SH-SY5Y (cell line): Measurements from ENCODE around the gene STC2.

Experiments used
- GATA2 ChIP-seq: IDR thresholded peaks from 2 replicates; pipeline ENCODE4 v1.6.1; 2011; ENCODE audit warnings: mild to moderate bottlenecking, low read depth, low read length
- GATA3 ChIP-seq: IDR thresholded peaks from 2 replicates; pipeline ENCODE4 v1.6.1; 2011; ENCODE audit warnings: low read depth, mild to moderate bottlenecking, low read length, moderate library complexity

STC2 gene

GRCh38 chr5:173299820-173300219 lies 28.4 kb downstream of the STC2 start:
- no peak for TF ChIP-seq GATA3
- TF ChIP-seq GATA2 = no peak

- TF ChIP-seq GATA2 = no peak
- TF ChIP-seq GATA3 = no peak
Measured at GRCh38 chr5:173298213-173298926, 29.8 kb downstream of the STC2 start.

- TF ChIP-seq GATA2 (no peak), GATA3 (no peak)
Measured at GRCh38 chr5:173297813-173298212, 30.4 kb downstream of the STC2 start.

DNA sequence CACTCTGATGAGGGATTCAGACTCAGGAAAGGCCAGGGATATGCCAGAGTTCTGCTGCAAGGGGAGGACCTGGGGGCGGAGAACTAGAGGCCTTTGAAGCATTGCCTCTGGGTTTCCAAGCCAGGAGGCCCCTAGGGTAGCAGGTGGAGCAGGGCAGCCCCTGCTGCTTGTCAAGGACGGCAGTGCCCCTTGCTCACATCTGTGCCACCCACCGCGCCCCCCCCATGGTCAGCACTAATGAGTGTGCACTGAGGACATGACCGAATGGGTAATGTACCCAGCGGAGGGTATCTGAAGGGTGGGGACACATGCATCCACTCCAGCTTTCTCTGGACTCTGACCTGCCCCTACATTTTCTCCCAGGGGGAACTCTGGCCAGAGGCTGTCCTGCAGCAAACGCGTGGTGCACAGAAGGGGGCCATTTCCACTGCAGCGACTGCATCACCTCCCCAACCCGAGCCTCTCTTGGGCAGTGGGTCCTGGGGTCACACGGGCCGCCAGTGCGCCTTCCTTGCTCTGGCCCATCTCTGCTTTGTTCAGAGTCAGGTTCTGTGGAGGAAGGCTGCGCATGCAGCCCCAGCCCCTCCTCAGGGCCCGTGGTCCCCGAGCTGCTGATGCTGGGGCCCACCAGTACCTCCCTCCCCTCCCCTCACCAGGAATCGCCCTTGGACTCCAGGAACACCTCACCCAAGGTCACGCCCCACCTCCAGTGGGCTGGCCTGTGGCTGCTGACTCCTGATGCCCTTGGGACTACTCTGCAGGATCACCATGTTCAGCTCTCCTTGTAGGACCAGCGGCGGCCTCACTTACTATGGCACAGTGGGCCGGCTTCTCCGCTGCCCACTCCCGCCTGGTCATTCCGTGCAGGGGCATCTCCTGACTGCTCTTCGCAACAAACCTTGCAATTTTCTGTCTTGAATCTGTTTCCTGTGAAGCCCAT lies 31.2 kb downstream of the STC2 start:
- TF ChIP-seq GATA3 (no peak), GATA2 (no peak)

DNA sequence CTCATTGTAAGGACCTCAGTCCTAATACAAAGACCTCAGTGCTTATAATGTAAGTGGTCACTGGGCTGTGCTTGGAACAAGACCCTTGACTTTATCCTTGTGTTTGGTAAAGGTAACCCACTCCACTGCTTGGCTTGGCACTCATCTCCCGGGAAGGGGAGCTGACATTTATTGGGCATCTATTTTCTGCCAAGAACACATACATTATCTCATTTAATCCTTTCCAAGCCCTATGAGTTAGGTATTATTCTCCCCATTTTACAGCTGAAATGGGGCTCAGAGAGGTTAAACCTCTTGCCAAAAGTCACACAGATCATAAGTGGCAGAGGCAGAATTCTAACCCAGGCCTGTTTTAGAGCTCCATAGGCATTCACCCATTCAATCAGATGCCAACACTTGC lies 32.4 kb downstream of the STC2 start:
- TF ChIP-seq GATA3 (no peak), GATA2 (no peak)

DNA sequence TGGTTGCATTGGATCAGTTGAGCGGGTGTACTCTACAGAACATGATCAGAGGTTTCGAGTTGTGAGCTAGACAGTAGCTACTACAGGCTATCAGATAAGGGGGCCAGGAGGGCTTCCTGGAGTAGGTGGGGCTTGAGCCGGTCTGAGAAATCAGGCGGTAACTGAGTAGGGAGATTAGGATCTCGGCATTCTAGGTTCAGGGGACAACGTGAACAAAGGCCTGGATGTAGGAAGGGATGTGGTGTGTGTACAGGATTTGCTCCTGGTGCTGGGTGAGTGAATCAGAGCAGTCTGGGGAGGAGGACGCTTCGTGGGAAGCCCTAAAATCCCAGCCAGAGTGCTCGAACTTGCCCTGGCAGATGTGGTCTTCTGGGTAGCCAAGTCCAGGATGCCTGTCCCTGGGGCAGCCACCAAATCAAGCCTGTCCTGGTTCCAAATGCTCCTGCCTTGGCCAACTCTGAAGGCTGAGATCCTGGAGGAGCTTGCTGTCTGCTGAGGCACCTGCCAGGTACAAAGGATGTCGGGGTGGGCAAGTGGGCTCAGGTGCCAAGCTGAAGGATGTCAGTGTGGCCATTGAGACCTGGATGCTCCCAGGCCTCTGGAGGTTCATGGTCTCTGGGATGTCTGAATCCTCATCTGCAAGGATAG lies 33.4 kb downstream of the STC2 start:
- TF ChIP-seq GATA3 (no peak; the same call in 1 of the 2 replicates), GATA2 (peak; percentile 86)

- TF ChIP-seq GATA3 (no peak), GATA2 (no peak)
Measured at GRCh38 chr5:173293817-173294672, 34.2 kb downstream of the STC2 start.

- TF ChIP-seq GATA2 (no peak), GATA3 (no peak)
Measured at GRCh38 chr5:173291722-173292658, 36.2 kb downstream of the STC2 start.

- peak; percentile 24; the same call in 1 of the 2 replicates for TF ChIP-seq GATA2
- TF ChIP-seq GATA3 = no peak
Measured at GRCh38 chr5:173290477-173291131, 37.6 kb downstream of the STC2 start.

GRCh38 chr5:173289372-173289771 lies 38.8 kb downstream of the STC2 start:
- TF ChIP-seq GATA2 = no peak
- no peak for TF ChIP-seq GATA3

DNA sequence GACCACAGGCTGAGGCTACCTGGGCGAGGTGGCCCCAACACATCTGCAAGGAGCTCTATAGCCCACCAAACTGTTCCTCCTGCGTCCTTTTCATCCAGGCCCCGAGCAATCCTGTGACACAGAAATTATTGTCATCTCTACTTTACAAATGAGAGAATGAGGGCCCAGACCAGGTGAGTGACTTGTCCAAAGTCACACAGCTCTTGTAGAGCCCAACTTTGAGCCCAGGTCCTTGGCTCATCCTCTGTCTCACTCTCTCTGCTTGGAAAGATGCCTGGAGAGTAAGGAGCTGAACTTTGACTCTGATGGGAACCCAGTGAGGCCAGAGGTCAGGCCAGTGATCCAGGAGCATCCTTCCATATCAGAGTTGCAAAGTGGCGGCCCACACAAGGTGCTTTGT lies 39.6 kb downstream of the STC2 start:
- TF ChIP-seq GATA3 (no peak), GATA2 (no peak)

GRCh38 chr5:173287086-173287485 lies 41.1 kb downstream of the STC2 start:
- TF ChIP-seq GATA3 (no peak), GATA2 (no peak)
